GM04504 (cell line): ENCODE results near the gene TAF11L3.
"Not testable (repeated sequence)": the region's sequence is repeated elsewhere in the genome, so short reads cannot be mapped to it uniquely, and the experiment has no call there.

Experiments
- DNase-seq: peaks from one replicate; pipeline ENCODE4 v3.0.0-alpha.2; 2012; ENCODE audit warnings: low read depth

TAF11L3 gene

DNA sequence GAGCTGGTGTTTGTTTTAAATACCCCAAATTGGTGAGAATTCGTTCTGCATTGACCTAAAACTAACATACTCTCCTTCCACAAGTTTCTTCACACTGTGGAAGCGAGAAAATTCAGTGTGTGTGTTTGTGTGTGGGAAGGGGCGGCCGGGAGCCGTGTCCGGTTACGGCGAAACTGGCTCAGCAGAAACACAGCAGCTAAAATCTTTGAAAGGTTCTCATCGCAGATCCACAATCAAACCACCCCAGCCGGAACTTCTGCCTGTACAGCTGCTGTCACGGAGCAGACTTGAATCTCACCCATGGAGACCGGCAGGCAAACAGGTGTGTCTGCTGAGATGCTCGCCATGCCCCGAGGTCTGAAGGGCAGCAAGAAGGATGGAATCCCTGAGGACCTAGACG lies at the start of gene TAF11L3:
Gene TAF11L3 (plus strand): TSS at position 301 of the 400 bp plus-strand sequence.
- DNase-seq: not testable (repeated sequence)

DNA sequence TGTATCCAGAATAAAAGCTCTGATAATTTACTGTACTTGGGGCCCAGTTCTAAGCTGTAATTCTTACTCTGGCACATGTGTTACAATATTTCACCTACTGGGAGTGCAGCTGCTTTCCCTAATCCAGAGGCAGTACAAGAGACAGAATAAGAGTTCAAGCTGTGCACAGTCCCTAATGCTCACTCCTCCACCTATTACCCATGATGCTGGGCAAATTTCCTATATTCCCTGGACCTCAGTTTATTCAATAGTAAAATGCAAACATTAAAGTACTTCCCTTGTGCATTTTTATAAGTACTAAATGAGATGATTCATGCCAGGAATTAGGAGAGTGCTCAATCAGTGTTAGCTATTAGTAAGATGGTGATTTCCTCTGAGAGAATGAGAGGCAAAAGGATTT lies 48.1 kb upstream of the TAF11L3 start:
- no peak for DNase-seq

GRCh38 chr5:17475064-17475463 lies 43.1 kb upstream of the TAF11L3 start:
- DNase-seq: not testable (repeated sequence)

DNA sequence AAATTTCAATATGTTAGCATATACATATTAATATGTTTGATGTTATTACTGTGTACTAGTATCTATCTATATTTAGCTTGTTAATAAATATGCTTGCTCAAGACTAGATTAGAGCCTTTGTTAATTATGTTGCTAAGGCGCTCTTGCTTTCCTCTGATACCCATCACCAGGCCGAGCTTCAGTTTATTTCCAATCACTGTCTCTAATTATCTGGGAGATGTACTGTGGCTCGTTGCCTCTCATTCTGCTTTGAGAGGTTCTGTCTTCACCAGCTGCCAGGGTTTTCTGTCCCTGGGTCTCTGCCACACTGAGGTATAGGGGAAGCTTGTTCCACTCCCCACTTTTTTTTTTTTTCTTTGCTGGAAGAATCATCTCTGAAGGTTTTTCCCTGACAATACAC lies 41.1 kb upstream of the TAF11L3 start:
- no peak for DNase-seq

- DNase-seq: no peak
These were observed 40.4 kb upstream of the TAF11L3 start for GRCh38 chr5:17477573-17478265.

DNA sequence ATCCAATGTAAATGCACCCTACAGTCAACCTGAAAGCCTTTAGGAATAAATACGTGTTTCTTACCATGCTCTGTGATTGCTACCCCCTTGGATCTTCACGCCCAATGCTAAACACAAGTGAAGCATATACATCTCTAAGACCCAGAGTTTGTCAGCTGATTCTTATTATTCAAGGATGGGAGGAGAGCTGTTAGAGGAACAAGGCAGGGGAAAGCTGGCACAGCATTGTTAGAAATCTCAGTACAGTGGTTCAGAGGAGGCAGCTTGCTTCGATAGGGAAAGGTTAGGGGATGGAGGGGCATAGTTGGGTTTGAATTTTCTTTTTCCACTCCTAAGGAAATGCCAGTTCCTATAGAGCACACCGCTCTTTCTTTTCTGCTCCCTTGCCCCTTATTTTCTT lies 36.8 kb upstream of the TAF11L3 start:
- DNase-seq: no peak

DNA sequence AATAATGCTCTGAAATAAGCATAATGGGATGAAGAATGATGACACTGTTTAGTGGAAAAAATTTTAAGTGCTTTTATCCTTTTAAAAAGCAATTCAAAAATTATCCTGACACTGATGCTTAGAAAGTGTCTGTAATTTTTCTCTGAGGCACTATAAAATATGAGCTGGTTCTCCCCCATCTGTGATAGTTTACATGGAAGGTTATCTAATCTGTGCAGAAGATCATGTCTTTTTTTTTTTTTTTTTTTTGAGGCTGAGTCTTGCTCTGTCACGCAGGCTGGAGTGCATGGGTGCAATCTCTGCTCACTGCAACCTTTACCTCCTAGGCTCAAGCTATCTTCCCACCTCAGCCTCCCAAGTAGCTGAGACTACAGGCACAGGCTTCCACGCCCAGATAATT lies 35.4 kb upstream of the TAF11L3 start:
- DNase-seq: no peak

- DNase-seq: not testable (repeated sequence)
These were observed 31.5 kb upstream of the TAF11L3 start for GRCh38 chr5:17486464-17487173.

DNA sequence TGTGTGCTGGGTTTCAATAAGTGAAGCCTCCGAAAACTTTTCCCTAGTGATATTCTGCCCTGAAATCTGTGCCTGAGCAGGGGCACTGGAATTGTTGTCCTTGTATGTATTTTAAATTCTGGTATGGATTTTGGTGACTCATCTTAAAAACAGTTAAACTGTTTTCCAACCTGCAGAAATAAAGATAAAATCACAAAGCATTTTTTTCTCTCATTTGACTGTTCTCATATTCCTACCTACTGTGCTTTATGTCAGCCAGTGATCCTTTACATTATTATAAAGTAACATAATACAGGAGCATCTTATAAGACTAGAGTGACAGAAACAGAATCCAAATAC lies 31.0 kb upstream of the TAF11L3 start:
- DNase-seq: no peak

DNA sequence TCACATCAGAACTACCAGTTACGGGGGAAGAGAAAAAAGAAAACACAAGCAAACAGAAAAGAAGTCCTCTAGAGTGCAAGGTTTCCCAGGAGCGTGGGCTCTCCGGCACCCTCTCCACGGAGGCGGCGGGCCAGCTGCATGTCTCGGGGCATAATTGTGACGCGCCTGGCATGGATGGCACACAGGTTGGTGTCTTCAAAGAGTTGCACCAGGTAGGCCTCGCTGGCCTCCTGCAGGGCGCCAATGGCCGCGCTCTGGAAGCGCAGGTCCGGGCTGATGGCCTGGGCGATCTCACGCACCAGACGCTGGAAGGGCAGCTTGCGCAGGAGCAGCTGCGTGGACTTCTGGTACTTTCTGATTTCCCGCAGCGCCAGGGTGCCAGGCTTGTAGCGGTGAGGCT lies 26.9 kb upstream of the TAF11L3 start:
- not testable (repeated sequence) for DNase-seq

DNA sequence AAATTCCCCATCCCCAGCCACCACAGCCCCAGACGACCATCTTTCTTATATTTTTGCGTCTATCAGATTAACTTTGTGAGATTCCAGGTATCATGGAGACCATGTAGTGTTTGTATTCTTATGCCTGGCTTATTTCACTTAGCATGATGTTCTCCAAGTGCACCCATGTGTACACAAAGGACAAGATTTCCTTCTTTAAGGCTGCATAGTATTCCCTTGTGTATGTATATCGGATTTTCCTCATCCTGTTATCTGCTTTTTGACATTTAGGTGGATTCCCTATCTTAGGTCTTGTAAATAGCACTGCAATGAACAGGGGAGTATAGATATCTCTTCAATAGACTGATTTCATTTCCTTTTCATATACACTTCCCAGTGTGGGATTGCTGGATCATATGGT lies 25.4 kb upstream of the TAF11L3 start:
- DNase-seq: no peak

DNA sequence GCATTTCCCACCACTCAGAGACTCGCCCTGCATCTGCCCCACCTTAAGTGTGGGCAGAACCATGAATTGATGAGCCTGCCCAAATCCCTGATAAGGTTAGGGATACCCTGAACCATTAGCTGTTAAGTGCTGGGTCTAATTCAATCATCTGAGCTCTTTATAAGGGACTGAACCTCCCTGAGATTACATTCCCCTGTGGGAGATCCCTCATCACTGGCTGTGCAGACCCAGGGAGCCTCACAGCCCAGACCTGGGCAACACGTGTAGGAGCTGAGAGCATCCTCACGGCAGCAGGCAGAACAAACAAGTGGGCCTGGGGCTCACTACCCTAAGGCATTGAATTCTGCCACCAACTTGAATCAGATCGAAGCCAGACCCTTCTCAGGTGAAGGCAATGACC lies 20.7 kb upstream of the TAF11L3 start:
- no peak for DNase-seq

DNA sequence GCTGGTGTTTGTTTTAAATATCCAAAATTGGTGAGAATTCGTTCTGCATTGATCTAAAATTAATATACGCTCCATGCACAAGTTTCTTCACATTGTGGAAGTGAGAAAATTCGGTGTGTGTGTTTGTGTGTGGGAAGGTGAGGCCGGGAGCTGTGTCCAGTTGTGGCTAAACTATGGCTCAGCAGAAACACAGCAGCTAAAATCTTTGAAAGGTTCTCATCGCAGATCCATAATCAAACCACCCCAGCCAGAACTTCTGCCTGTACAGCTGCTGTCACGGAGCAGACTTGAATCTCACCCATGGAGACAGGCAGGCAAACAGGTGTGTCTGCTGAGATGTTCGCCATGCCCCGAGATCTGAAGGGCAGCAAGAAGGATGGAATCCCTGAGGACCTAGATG lies 20.2 kb upstream of the TAF11L3 start, which contains the start of gene TAF11L2:
Gene TAF11L2 (plus strand): TSS at position 301 of the 400 bp plus-strand sequence.
- not testable (repeated sequence) for DNase-seq

DNA sequence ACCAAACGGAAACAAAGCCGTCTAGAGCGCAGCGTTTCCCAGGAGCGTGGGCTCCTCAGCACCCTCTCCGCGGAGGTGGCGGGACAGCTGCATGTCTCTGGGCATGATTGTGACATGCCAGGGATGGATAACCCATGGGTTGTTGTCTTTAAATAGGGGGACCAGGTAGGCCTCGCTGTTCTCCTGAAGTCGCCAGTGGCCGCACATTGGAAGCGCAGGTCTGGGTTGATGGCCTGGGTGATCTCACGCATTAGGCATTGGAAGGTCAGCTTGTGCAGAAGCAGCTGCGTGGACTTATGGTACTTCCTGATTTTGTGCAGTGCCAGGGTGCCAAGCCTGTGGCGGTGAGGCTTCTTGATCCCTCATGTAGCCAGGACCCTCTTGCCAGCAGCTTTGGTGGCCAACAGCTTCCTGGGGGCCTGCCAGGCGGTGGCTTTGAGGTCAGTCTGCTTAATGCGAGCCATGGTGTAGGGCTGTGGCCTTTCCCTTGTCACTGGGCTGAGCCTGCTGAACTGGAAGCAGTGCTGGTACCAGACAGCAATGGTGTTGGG lies 6.3 kb upstream of the TAF11L3 start:
- no peak for DNase-seq

DNA sequence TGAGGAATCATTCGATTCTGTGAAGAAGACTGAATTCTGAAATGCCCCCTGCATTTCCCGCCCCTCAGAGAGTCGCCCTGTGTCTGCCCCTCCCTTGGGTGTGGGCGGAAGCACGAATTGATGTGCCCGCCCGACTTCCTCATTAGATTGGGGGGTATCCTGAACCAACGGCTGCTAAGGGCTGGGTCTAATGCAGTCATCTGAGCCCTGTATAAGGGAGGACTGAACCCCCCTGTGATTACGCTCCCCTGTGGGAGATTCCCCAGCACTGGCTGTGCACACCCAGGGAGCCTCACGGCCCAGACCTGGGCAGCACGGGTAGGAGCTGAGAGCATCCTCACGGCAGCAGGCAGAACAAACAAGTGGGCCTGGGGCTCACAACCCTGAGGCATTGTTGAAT lies 641 bp upstream of the TAF11L3 start:
- not testable (repeated sequence) for DNase-seq

DNA sequence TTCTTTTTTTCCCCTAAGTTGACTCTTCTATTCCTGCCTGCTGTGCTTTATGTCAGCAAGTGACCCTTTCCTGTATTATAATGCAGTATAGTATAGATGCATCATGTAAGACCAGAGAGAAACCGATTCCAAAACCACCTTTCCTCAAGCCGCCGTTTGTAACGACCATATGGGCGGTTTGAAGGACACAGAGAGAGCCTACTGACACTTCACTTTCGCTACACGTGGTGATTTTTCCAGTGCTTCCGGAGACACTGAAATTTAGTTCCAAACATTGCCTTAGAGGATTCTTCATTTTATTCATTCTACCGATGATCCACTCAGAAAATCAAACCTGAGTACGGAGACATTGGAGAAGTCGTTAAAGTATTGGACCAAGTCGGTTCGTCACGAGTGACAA lies 1.3 kb downstream of the TAF11L3 start:
- not testable (repeated sequence) for DNase-seq

DNA sequence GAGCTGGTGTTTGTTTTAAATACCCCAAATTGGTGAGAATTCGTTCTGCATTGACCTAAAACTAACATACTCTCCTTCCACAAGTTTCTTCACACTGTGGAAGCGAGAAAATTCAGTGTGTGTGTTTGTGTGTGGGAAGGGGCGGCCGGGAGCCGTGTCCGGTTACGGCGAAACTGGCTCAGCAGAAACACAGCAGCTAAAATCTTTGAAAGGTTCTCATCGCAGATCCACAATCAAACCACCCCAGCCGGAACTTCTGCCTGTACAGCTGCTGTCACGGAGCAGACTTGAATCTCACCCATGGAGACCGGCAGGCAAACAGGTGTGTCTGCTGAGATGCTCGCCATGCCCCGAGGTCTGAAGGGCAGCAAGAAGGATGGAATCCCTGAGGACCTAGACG lies 3.3 kb downstream of the TAF11L3 start, which contains the start of gene TAF11L4:
Gene TAF11L4 (plus strand): TSS at position 301 of the 400 bp plus-strand sequence.
- DNase-seq: not testable (repeated sequence)

GRCh38 chr5:17524935-17525334 lies 6.8 kb downstream of the TAF11L3 start, which contains the start of gene TAF11L5:
TSS of gene TAF11L5 (plus strand) at chr5:17525235.
- DNase-seq: not testable (repeated sequence)

DNA sequence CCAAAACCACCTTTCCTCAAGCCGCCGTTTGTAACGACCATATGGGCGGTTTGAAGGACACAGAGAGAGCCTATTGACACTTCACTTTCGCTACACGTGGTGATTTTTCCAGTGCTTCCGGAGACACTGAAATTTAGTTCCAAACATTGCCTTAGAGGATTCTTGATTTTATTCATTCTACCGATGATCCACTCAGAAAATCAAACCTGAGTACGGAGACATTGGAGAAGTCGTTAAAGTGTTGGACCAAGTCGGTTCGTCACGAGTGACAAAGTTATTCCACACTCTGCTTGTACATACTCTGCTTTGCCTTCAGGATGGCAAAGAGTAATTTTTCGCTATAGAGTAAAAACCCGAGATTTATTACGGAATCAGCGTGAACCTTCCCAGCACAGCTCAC lies 8.3 kb downstream of the TAF11L3 start:
- not testable (repeated sequence) for DNase-seq

DNA sequence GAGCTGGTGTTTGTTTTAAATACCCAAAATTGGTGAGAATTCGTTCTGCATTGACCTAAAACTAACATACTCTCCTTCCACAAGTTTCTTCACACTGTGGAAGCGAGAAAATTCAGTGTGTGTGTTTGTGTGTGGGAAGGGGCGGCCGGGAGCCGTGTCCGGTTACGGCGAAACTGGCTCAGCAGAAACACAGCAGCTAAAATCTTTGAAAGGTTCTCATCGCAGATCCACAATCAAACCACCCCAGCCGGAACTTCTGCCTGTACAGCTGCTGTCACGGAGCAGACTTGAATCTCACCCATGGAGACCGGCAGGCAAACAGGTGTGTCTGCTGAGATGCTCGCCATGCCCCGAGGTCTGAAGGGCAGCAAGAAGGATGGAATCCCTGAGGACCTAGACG lies 10.2 kb downstream of the TAF11L3 start, which contains the start of gene TAF11L6:
Gene TAF11L6 (plus strand): TSS at position 301 of the 400 bp plus-strand sequence.
- DNase-seq: not testable (repeated sequence)
